Right ventricle myocardium inferior (tissue), 1 donor: ENCODE results near the gene KCNN2. TPM values are rescaled to one million over a fixed set of nuclear protein-coding genes. Genes with fewer than 3 reads are reported as not detected.

Experiments used
- ATAC-seq: fragments of 200-7000 bp; cut with Tn5 transposase; one replicate; pipeline ENCODE4 v1.9.1; 2020; ENCODE audit warnings: mild to moderate bottlenecking, moderate library complexity
- DNase-seq: peaks from one replicate; pipeline ENCODE4 v3.0.0; 2021; ENCODE audit errors: missing footprints
- intact Hi-C: fragments of 100-400 bp; cut with DNase I; formaldehyde crosslinking; loops from one replicate; pipeline ENCODE4 v1.11.0; 2022
- long read RNA-seq: library from polyadenylated mRNA; unstranded; transcript quantifications from one replicate; pipeline ENCODE4 v2.0.0, GENCODE V29; 2021
- total RNA-seq: library from RNA; stranded (reverse); fragmentation: NEBNext Ultra II Directional; extraction: Animal tissue kit (Norgen Biotek cat#: 25700); gene quantifications from one replicate; pipeline ENCODE4 v1.2.1, GENCODE V29; 2021
- donor health status: DM: no; HTN: yes; CAD: no; lungs with severe emphysema.

KCNN2 gene
- 9.3 TPM for total RNA-seq
- long read RNA-seq, transcript KCNN2-201 (8 exons, 2,512 nt), result major isoform, 7 of 7 reads
- long read RNA-seq, partial matches to known transcripts, result 0 of 7 reads
- long read RNA-seq, other reads (novel, unspliced or antisense), result 0 of 7 reads

- ATAC-seq (peak; percentile 93), DNase-seq (peak; percentile 83)
- intact Hi-C loops, result loop anchor here (10.0 kb wide), 1 partner anchor 83 kb away; no protein-coding TSS in a partner anchor
These were observed at the start of gene KCNN2 for GRCh38 chr5:114361724-114362196. TSS of gene KCNN2 (plus strand) at chr5:114362070. CDS start at chr5:114362140, 70 bp downstream.

GRCh38 chr5:114312658-114313057 lies 49.2 kb upstream of the KCNN2 start:
- intact Hi-C loops, result no loop called here
- ATAC-seq (no peak), DNase-seq (no peak)

GRCh38 chr5:114314061-114314460 lies 47.8 kb upstream of the KCNN2 start:
- intact Hi-C loops, result no loop called here
- ATAC-seq, result no peak
- no peak for DNase-seq

GRCh38 chr5:114316167-114316566 lies 45.7 kb upstream of the KCNN2 start:
- no peak for DNase-seq
- intact Hi-C loops, result no loop called here
- ATAC-seq, result no peak

- intact Hi-C loops, result no loop called here
- DNase-seq (no peak), ATAC-seq (no peak)
These were observed 44.1 kb upstream of the KCNN2 start for GRCh38 chr5:114317751-114318150.

- no peak for ATAC-seq
- DNase-seq, result no peak
- intact Hi-C loops, result no loop called here
These were observed 42.6 kb upstream of the KCNN2 start for GRCh38 chr5:114319236-114319635.

GRCh38 chr5:114319821-114320220 lies 42.0 kb upstream of the KCNN2 start:
- ATAC-seq, result no peak
- intact Hi-C loops, result loop anchor here (10.0 kb wide), 1 partner anchor 135 kb away; no protein-coding TSS in a partner anchor
- DNase-seq, result no peak

- DNase-seq (no peak), ATAC-seq (no peak)
- intact Hi-C loops, result loop anchor here (10.0 kb wide), 1 partner anchor 139 kb away; no protein-coding TSS in a partner anchor
These were observed 37.6 kb upstream of the KCNN2 start for GRCh38 chr5:114324282-114324681.

GRCh38 chr5:114325541-114325940 lies 36.3 kb upstream of the KCNN2 start:
- intact Hi-C loops, result loop anchor here (10.0 kb wide), 1 partner anchor 141 kb away; no protein-coding TSS in a partner anchor
- no peak for DNase-seq
- ATAC-seq, result no peak

GRCh38 chr5:114327474-114327873 lies 34.4 kb upstream of the KCNN2 start:
- ATAC-seq (no peak), DNase-seq (no peak)
- intact Hi-C loops, result loop anchor here (10.0 kb wide), 1 partner anchor 143 kb away; no protein-coding TSS in a partner anchor

GRCh38 chr5:114327987-114328386 lies 33.9 kb upstream of the KCNN2 start:
- DNase-seq (no peak), ATAC-seq (no peak)
- intact Hi-C loops, result loop anchor here (10.0 kb wide), 1 partner anchor 143 kb away; no protein-coding TSS in a partner anchor

- intact Hi-C loops, result no loop called here
- DNase-seq (no peak), ATAC-seq (no peak)
These were observed 30.8 kb upstream of the KCNN2 start for GRCh38 chr5:114330916-114331531.

- DNase-seq (no peak), ATAC-seq (no peak)
- intact Hi-C loops, result no loop called here
These were observed 29.4 kb upstream of the KCNN2 start for GRCh38 chr5:114332493-114332892.

GRCh38 chr5:114332925-114333324 lies 28.9 kb upstream of the KCNN2 start:
- DNase-seq (no peak), ATAC-seq (no peak)
- intact Hi-C loops, result no loop called here

GRCh38 chr5:114335391-114335790 lies 26.5 kb upstream of the KCNN2 start:
- intact Hi-C loops, result no loop called here
- DNase-seq, result no peak
- no peak for ATAC-seq

GRCh38 chr5:114339108-114339507 lies 22.8 kb upstream of the KCNN2 start:
- ATAC-seq, result no peak
- DNase-seq, result no peak
- intact Hi-C loops, result no loop called here

- DNase-seq, result no peak
- intact Hi-C loops, result no loop called here
- ATAC-seq, result no peak
These were observed 15.7 kb upstream of the KCNN2 start for GRCh38 chr5:114346181-114346580.

- intact Hi-C loops, result no loop called here
- ATAC-seq (no peak), DNase-seq (no peak)
These were observed 6.6 kb upstream of the KCNN2 start for GRCh38 chr5:114355086-114355830.

- DNase-seq (no peak), ATAC-seq (no peak)
- intact Hi-C loops, result no loop called here
These were observed 3.5 kb upstream of the KCNN2 start for GRCh38 chr5:114358329-114358728.

GRCh38 chr5:114360357-114360756 lies 1.5 kb upstream of the KCNN2 start:
- no peak for DNase-seq
- no peak for ATAC-seq
- intact Hi-C loops, result loop anchor here (10.0 kb wide), 1 partner anchor 84 kb away; no protein-coding TSS in a partner anchor
